K562 (cell line): ENCODE measurements around the gene ECM1. TPM values are rescaled to one million over a fixed set of nuclear protein-coding genes. Genes with fewer than 3 reads are reported as not detected.

ENCODE experiments used
- CHCHD3 ChIP-seq: fragments of 250-450 bp; sonication (Bioruptor Pico); IDR thresholded peaks from 2 replicates; pipeline ENCODE4 v2.1.2; 2022; ENCODE audit warnings: mild to moderate bottlenecking
- MXI1 ChIP-seq: IDR thresholded peaks from 2 replicates; pipeline ENCODE4 v1.6.1; 2011; ENCODE audit warnings: low read depth, mild to moderate bottlenecking, improper control_type of control experiment, low read length
- PML ChIP-seq: IDR thresholded peaks from 2 replicates; pipeline ENCODE4 v1.6.1; 2012; ENCODE audit warnings: low read length, inconsistent platforms
- RB1 ChIP-seq: fragments of 450-650 bp; IDR thresholded peaks from 2 replicates; pipeline ENCODE4 v1.6.1; 2017; ENCODE audit warnings: low read depth, mild to moderate bottlenecking
- SRSF9 ChIP-seq: fragments of 200-400 bp; formaldehyde crosslinking; IDR thresholded peaks from 2 replicates; pipeline ENCODE4 v1.6.1; 2017; ENCODE audit warnings: low read depth, low read length, borderline replicate concordance
- TAF7 ChIP-seq: fragments of 450-650 bp; IDR thresholded peaks from 2 replicates; pipeline ENCODE4 v1.6.1; 2016; ENCODE audit warnings: missing genetic modification characterization, missing compliant biosample characterization
- ZEB2 ChIP-seq: fragments of 450-650 bp; IDR thresholded peaks from 2 replicates; pipeline ENCODE4 v1.6.1; 2016
- ZNF23 ChIP-seq: fragments of 250-450 bp; sonication (Bioruptor Pico); IDR thresholded peaks from 2 replicates; pipeline ENCODE4 v1.4.0; 2020; ENCODE audit warnings: mild to moderate bottlenecking
- ZNF253 ChIP-seq: fragments of 250-450 bp; sonication (Bioruptor Pico); conservative IDR thresholded peaks from 2 replicates; pipeline ENCODE4 v1.6.1; 2021; ENCODE audit warnings: mild to moderate bottlenecking
- ZNF444 ChIP-seq: fragments of 250-450 bp; sonication (Bioruptor Pico); IDR thresholded peaks from 2 replicates; pipeline ENCODE4 v1.4.0; 2020; ENCODE audit warnings: mild to moderate bottlenecking, moderate library complexity
- polyA plus RNA-seq, 8 experiments: library from polyadenylated mRNA; depleted of rRNA in 4 of 8; stranded (reverse) in 5 of 8; unstranded in 3 of 8; fragments of >200 nt; fragmentation: Nextera tagmentation in 2 of 8; fragmentation: Illumina TruSeq in 1 of 8; extraction: Ambion mirVana in 2 of 8; extraction: Trizol in 1 of 8; gene quantifications; 2 replicates each; pipeline versions ENCODE4 v1.2.1 to v1.2.3, GENCODE V29; 2011 to 2014; ENCODE audit warnings: inconsistent platforms in 1 of 8, missing spikeins in 1 of 8
- total RNA-seq, 7 experiments: library from RNA; depleted of rRNA in 6 of 7; stranded (reverse); fragments of >200 nt in 6 of 7; fragmentation: Illumina TruSeq in 2 of 7; extraction: Trizol in 2 of 7; gene quantifications; 2 replicates each; pipeline versions ENCODE4 v1.2.1 to v1.2.3, GENCODE V29; 2011 to 2021; ENCODE audit warnings: low replicate concordance in 1 of 7
- TF ChIP-seq, protein P1 (sequence below): fragments of 200-600 bp; sonication (generic); IDR thresholded peaks from one replicate; pipeline ENCODE4 v1.6.1; 2012; ENCODE audit warnings: mild to moderate bottlenecking, low read depth, low read length, inconsistent platforms

Gene ECM1
- total and polyA plus RNA-seq, 9 of the 15 experiments (the other 6 are each of a cell fraction or from before 2014, with no cell fraction given), result 6.6 to 52.2 (median 12.8) TPM

- TF ChIP-seq ZNF23 (no peak), ZNF253 (no peak), PML (peak; percentile 46; the same call in 1 of the 2 replicates), ZEB2 (no peak), RB1 (peak; percentile 65), CHCHD3 (CRISPR knock-in tag) (no peak), ZNF444 (CRISPR knock-in tag) (no peak), MXI1 (no peak), SRSF9 (no peak), TAF7 (tag) (peak; percentile 27; the same call in 1 of the 2 replicates)
- TF ChIP-seq, protein P1, sequence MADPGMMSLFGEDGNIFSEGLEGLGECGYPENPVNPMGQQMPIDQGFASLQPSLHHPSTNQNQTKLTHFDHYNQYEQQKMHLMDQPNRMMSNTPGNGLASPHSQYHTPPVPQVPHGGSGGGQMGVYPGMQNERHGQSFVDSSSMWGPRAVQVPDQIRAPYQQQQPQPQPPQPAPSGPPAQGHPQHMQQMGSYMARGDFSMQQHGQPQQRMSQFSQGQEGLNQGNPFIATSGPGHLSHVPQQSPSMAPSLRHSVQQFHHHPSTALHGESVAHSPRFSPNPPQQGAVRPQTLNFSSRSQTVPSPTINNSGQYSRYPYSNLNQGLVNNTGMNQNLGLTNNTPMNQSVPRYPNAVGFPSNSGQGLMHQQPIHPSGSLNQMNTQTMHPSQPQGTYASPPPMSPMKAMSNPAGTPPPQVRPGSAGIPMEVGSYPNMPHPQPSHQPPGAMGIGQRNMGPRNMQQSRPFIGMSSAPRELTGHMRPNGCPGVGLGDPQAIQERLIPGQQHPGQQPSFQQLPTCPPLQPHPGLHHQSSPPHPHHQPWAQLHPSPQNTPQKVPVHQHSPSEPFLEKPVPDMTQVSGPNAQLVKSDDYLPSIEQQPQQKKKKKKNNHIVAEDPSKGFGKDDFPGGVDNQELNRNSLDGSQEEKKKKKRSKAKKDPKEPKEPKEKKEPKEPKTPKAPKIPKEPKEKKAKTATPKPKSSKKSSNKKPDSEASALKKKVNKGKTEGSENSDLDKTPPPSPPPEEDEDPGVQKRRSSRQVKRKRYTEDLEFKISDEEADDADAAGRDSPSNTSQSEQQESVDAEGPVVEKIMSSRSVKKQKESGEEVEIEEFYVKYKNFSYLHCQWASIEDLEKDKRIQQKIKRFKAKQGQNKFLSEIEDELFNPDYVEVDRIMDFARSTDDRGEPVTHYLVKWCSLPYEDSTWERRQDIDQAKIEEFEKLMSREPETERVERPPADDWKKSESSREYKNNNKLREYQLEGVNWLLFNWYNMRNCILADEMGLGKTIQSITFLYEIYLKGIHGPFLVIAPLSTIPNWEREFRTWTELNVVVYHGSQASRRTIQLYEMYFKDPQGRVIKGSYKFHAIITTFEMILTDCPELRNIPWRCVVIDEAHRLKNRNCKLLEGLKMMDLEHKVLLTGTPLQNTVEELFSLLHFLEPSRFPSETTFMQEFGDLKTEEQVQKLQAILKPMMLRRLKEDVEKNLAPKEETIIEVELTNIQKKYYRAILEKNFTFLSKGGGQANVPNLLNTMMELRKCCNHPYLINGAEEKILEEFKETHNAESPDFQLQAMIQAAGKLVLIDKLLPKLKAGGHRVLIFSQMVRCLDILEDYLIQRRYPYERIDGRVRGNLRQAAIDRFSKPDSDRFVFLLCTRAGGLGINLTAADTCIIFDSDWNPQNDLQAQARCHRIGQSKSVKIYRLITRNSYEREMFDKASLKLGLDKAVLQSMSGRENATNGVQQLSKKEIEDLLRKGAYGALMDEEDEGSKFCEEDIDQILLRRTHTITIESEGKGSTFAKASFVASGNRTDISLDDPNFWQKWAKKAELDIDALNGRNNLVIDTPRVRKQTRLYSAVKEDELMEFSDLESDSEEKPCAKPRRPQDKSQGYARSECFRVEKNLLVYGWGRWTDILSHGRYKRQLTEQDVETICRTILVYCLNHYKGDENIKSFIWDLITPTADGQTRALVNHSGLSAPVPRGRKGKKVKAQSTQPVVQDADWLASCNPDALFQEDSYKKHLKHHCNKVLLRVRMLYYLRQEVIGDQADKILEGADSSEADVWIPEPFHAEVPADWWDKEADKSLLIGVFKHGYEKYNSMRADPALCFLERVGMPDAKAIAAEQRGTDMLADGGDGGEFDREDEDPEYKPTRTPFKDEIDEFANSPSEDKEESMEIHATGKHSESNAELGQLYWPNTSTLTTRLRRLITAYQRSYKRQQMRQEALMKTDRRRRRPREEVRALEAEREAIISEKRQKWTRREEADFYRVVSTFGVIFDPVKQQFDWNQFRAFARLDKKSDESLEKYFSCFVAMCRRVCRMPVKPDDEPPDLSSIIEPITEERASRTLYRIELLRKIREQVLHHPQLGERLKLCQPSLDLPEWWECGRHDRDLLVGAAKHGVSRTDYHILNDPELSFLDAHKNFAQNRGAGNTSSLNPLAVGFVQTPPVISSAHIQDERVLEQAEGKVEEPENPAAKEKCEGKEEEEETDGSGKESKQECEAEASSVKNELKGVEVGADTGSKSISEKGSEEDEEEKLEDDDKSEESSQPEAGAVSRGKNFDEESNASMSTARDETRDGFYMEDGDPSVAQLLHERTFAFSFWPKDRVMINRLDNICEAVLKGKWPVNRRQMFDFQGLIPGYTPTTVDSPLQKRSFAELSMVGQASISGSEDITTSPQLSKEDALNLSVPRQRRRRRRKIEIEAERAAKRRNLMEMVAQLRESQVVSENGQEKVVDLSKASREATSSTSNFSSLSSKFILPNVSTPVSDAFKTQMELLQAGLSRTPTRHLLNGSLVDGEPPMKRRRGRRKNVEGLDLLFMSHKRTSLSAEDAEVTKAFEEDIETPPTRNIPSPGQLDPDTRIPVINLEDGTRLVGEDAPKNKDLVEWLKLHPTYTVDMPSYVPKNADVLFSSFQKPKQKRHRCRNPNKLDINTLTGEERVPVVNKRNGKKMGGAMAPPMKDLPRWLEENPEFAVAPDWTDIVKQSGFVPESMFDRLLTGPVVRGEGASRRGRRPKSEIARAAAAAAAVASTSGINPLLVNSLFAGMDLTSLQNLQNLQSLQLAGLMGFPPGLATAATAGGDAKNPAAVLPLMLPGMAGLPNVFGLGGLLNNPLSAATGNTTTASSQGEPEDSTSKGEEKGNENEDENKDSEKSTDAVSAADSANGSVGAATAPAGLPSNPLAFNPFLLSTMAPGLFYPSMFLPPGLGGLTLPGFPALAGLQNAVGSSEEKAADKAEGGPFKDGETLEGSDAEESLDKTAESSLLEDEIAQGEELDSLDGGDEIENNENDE, result no peak
Observed at GRCh38 chr1:150515328-150516049, 7.6 kb downstream of the ECM1 start, which contains the start of gene FALEC (continued).
